A549 (cell line): ENCODE data around the gene TPP2.

Experiments used
- CTCF ChIP-seq: fragments of >200 bp; sonication (Bioruptor Twin); formaldehyde crosslinking; IDR thresholded peaks from 3 replicates; pipeline ENCODE4 v1.5.1; 2016
- JUN ChIP-seq, 2 experiments: fragments of >200 bp; sonication (Bioruptor Twin); formaldehyde crosslinking; IDR thresholded peaks; 2 replicates in 1 of 2; 3 replicates in 1 of 2; pipeline ENCODE4 v1.6.1; 2016 to 2017
- KDM1A ChIP-seq: fragments of 200-600 bp; sonication (generic); IDR thresholded peaks from 2 replicates; pipeline ENCODE4 v1.6.1; 2016; ENCODE audit warnings: low read depth, mild to moderate bottlenecking
- MAX ChIP-seq: IDR thresholded peaks from 2 replicates; pipeline ENCODE4 v1.6.1; 2012
- PBX3 ChIP-seq: IDR thresholded peaks from 2 replicates; pipeline ENCODE4 v1.6.1; 2012
- RFX5 ChIP-seq: fragments of 450-650 bp; IDR thresholded peaks from 2 replicates; pipeline ENCODE4 v1.7.1; 2014; ENCODE audit warnings: antibody characterized with exemption, mild to moderate bottlenecking, moderate library complexity
- SMC3 ChIP-seq: fragments of >200 bp; sonication (Bioruptor Twin); formaldehyde crosslinking; IDR thresholded peaks from 3 replicates; pipeline ENCODE4 v1.6.1; 2018; ENCODE audit warnings: inconsistent platforms
- TF ChIP-seq, protein P1 (sequence below): fragments of 200-600 bp; sonication (generic); IDR thresholded peaks from 2 replicates; pipeline ENCODE4 v1.6.1; 2016; ENCODE audit warnings: antibody characterized with exemption, mild to moderate bottlenecking, moderate library complexity

DNA sequence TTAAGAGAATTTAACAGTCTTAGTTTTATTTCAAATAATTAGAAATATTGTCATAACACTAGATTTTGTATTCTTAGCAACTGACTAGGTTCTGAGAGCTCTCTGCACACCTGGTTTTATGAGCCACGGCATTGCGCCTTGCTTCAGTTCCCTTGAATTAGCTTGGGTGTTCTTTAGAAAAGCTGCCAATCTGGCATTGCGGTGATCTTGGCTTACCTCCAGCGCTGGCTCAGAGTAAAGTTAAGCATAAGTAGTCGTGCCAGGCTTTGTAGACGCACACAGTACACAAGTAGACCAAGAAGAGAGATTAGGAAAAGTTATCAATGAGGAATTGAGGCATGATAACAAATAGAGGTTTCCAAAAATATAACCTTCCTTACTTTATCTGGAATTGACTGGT, 45.7 kb downstream of the TPP2 start:
- TF ChIP-seq KDM1A (no peak), CTCF (no peak), PBX3 (no peak), MAX (no peak), SMC3 (no peak), JUN (IDR thresholded peaks at IDR 0.05) (no peak), RFX5 (no peak)
- TF ChIP-seq, protein P1, sequence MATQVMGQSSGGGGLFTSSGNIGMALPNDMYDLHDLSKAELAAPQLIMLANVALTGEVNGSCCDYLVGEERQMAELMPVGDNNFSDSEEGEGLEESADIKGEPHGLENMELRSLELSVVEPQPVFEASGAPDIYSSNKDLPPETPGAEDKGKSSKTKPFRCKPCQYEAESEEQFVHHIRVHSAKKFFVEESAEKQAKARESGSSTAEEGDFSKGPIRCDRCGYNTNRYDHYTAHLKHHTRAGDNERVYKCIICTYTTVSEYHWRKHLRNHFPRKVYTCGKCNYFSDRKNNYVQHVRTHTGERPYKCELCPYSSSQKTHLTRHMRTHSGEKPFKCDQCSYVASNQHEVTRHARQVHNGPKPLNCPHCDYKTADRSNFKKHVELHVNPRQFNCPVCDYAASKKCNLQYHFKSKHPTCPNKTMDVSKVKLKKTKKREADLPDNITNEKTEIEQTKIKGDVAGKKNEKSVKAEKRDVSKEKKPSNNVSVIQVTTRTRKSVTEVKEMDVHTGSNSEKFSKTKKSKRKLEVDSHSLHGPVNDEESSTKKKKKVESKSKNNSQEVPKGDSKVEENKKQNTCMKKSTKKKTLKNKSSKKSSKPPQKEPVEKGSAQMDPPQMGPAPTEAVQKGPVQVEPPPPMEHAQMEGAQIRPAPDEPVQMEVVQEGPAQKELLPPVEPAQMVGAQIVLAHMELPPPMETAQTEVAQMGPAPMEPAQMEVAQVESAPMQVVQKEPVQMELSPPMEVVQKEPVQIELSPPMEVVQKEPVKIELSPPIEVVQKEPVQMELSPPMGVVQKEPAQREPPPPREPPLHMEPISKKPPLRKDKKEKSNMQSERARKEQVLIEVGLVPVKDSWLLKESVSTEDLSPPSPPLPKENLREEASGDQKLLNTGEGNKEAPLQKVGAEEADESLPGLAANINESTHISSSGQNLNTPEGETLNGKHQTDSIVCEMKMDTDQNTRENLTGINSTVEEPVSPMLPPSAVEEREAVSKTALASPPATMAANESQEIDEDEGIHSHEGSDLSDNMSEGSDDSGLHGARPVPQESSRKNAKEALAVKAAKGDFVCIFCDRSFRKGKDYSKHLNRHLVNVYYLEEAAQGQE: no peak
